Measurements from ENCODE around the gene AP2M1.
"Not testable (repeated sequence)": the region's sequence is repeated elsewhere in the genome, so short reads cannot be mapped to it uniquely, and the experiment has no call there.

DNA sequence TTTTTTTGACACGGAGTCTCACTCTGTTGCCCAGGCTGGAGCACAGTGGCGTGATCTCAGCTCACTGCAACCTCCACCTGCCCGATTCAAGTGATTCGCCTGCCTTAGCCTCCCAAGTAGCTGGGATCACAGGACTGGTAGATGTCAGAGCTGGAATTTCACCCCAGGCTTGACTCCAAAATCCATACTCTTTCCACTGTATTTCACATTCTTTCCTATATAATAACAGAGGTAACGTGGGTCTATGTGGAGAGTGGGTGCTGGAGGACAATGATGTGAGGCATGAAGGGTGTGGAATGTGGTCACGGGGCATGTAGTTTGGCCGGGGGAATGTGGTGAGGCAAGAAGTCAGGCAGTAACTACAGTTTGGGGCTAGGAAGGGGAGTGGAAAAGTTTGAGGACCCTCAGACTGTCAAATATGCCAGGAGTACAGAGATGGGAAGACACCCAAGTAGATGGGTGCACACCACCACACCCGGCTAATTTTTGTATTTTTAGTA lies 12.0 kb upstream of the AP2M1 start:
- TF ChIP-seq, protein P1, sequence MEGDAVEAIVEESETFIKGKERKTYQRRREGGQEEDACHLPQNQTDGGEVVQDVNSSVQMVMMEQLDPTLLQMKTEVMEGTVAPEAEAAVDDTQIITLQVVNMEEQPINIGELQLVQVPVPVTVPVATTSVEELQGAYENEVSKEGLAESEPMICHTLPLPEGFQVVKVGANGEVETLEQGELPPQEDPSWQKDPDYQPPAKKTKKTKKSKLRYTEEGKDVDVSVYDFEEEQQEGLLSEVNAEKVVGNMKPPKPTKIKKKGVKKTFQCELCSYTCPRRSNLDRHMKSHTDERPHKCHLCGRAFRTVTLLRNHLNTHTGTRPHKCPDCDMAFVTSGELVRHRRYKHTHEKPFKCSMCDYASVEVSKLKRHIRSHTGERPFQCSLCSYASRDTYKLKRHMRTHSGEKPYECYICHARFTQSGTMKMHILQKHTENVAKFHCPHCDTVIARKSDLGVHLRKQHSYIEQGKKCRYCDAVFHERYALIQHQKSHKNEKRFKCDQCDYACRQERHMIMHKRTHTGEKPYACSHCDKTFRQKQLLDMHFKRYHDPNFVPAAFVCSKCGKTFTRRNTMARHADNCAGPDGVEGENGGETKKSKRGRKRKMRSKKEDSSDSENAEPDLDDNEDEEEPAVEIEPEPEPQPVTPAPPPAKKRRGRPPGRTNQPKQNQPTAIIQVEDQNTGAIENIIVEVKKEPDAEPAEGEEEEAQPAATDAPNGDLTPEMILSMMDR (IDR thresholded peaks at IDR 0.05), result not testable (repeated sequence)
- not testable (repeated sequence) for TF ChIP-seq EP300, POLR2AphosphoS5, POLR2A (IDR thresholded peaks at IDR 0.05)

Measured in stomach (tissue), 4 donors.